ENCODE data around the gene AKIRIN2.

Gene AKIRIN2

GRCh38 chr6:87684895-87685654 lies 17.0 kb downstream of the AKIRIN2 start:
- no peak for DNase-seq

- no peak for DNase-seq
Observed at GRCh38 chr6:87683890-87684289, 18.1 kb downstream of the AKIRIN2 start.

GRCh38 chr6:87682310-87682709 lies 19.7 kb downstream of the AKIRIN2 start:
- DNase-seq = no peak

GRCh38 chr6:87675004-87675681 lies 26.9 kb downstream of the AKIRIN2 start:
- DNase-seq = no peak

- DNase-seq = no peak
Observed at GRCh38 chr6:87674290-87674689, 27.7 kb downstream of the AKIRIN2 start.

- DNase-seq = no peak
Observed at GRCh38 chr6:87673237-87673636, 28.8 kb downstream of the AKIRIN2 start.

GRCh38 chr6:87672641-87673040 lies 29.4 kb downstream of the AKIRIN2 start:
- no peak for DNase-seq

- no peak for DNase-seq
Observed at GRCh38 chr6:87671555-87672029, 30.4 kb downstream of the AKIRIN2 start.

GRCh38 chr6:87670707-87671106 lies 31.3 kb downstream of the AKIRIN2 start:
- DNase-seq = no peak

GRCh38 chr6:87669051-87669450 lies 33.0 kb downstream of the AKIRIN2 start:
- DNase-seq = no peak

GRCh38 chr6:87668013-87668412 lies 34.0 kb downstream of the AKIRIN2 start:
- DNase-seq = no peak

GRCh38 chr6:87667032-87667431 lies 35.0 kb downstream of the AKIRIN2 start:
- DNase-seq = no peak

GRCh38 chr6:87664921-87665485 lies 37.0 kb downstream of the AKIRIN2 start:
- DNase-seq = no peak

GRCh38 chr6:87663434-87663833 lies 38.6 kb downstream of the AKIRIN2 start:
- DNase-seq = no peak

- DNase-seq = no peak
Observed at GRCh38 chr6:87661503-87661902, 40.5 kb downstream of the AKIRIN2 start.

- no peak for DNase-seq
Observed at GRCh38 chr6:87661016-87661415, 41.0 kb downstream of the AKIRIN2 start.

GRCh38 chr6:87660226-87660911 lies 41.7 kb downstream of the AKIRIN2 start:
- no peak for DNase-seq

- no peak for DNase-seq
Observed at GRCh38 chr6:87658516-87658915, 43.5 kb downstream of the AKIRIN2 start.

GRCh38 chr6:87656857-87657256 lies 45.2 kb downstream of the AKIRIN2 start:
- DNase-seq = no peak

GRCh38 chr6:87655824-87656223 lies 46.2 kb downstream of the AKIRIN2 start:
- DNase-seq = no peak

- no peak for DNase-seq
Observed at GRCh38 chr6:87654875-87655454, 47.1 kb downstream of the AKIRIN2 start.

GRCh38 chr6:87654122-87654521 lies 47.9 kb downstream of the AKIRIN2 start:
- DNase-seq = no peak
